GF-D8 (cell line): ENCODE results near the gene ZNF688.
"Not testable (repeated sequence)": the region's sequence is repeated elsewhere in the genome, so short reads cannot be mapped to it uniquely, and the experiment has no call there.

Experiments
- DNase-seq: peaks from one replicate; lab custom pipeline; 2025; lab: John Stamatoyannopoulos, UW

ZNF688 gene

DNA sequence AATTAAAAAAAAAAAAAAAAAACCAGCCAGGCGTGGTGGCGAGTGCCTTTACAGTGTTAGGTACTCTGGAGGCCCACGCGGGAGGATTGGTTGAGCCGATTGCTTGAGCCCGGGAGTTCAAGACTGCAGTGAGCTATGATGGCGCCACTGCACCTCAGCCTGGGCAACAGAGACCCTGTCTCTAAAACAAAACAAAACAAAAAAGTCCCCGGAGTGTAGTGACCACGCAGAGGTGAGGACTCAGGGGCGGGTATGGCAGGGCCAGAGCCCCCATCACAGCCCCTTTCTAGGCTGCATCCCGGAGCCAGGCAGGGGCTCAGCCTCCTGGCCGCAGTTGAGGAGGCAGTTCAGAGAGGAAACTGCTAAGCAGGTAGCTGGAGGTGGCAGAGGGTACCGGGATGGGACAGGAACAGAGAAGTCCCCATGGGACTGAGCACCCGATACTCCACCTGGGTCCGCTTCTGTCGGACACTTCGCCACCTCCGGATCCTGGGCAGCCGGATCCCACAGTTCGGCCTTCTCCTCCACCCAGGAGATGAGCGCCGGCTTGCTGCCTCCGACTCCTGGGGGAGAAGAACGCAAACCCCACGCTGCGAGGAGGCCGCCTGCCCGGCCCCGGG, 37.7 kb downstream of the ZNF688 start:
- no peak for DNase-seq

DNA sequence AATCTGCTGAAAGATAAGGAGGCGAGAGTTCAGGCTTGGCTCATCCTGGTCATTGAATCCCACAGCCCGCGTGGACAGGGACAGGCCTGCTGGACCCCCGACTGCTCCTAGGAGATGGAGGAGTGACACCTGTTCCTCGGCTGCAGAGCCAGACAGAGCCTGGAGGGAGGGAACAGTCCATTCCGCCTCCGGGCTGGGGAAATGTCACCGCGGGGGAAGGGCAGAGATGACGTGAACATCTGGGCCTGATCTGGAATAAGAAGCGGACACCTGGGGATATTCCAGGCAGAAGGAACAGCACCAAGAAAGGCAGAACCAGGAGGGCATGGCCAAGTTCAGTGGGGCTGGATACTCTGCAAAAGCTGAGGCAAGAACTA, 38.4 kb downstream of the ZNF688 start:
- DNase-seq: no peak

DNA sequence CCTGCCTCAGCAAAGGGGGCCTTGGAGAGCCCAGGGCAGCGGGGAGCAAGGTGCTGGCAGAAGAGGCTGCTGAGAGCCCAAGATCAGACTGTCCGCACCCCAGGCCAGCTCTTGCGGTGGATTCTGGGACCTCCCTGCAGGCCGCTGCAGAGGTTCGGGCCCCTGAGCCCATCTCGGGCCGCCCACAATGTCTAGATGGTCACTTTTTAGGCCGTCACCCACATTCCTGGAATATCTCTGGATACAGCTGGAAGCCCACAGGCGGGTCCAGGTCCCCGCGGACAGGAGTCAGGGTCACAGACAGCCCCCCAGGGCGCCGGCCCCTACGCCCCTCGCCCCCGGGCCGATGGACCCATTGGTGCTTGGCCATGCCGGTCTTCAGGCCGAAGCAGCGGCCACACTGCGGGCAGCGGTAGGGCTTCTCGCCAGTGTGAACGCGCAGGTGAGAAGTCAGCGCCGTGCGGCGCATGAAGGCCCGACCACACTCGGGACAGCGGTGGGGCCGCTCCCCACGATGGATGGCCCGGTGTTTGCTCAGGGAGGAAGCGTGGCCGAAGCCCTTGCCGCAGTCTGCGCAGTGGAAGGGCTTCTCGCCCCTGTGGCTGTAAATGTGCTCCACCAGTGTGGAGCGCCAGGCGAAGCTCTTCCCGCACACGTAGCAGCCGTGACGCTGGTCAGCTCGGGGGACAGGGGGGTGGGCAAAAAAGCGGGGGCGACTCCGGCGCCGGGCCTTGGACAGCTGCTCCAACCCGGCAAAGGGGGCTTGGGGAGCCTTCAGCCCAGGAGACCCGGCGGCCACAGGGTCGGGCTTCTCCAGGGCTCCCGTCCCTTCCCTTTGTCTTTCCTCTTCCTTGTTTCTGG, 39.0 kb downstream of the ZNF688 start:
- DNase-seq: no peak

DNA sequence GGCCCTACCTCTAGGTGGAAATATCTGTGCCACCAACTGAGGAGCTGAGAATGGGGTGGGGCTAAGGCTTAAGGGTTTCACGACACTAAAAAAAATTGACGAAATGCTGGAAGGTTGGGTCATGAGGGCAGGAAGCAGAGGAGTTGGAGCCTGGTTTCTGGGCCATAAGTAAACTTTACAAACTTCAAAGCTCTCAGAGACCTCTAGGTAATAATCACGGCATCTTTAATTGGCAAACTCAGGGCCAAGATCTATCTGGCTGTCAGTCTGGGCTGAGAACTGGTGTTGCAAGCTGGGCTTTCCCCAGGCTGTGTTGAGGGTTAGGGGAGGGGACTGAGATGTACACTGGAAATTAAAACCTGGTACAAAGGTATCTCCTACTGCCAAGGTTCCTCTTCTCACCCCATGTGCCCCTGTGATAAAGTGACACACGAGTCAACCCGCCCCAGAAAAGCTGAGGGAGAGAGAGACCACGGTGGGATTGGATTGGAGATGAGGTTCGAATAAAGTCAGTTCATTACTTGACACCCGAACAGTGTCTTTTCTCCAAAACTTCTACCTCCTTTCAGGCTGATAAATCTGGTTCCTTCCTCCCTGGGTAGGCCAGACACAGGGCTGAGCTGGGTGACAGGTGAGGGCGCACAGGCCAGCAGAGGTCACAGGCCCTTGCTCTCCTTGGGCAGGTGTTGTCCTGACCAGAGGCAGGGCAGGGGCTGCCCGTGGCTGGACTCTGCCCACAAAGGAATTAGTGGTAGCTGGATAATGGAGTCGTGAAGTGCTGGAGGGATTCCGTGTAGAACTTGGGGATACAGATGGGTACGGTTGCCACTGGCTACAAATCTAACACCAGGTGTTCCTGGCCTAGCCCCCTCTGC, 41.1 kb downstream of the ZNF688 start:
- DNase-seq: no peak

DNA sequence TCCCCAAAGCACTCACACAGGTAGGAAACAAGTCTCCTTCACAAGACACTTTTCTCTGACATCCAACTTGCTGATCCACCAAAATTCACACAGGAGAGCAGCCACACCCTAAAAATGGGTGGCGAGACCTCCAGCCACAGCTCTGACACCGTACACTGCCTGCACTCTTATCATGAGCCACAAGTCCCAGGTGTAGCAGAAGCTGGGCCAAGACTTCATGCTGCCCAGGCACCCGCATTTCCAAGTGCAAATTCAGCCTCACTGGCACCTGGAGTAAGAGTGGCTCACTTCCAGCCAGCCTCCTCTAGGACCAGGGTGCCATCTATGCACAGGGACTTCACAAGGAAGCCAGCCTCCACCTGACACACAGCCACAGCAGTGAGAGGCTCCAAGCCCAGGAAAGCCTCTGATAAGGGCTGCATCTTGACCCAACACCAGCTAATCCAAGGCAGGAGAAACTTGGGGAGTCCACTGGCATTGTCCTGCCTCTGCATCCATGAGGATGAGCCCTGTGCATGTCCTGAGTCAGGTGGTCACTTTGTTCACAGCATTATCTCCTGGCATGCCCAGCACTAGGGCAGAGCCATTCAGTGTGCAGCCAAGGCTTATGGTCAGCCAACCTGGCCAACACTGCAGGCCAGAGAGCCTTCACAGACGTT, 42.6 kb downstream of the ZNF688 start:
- DNase-seq: no peak

DNA sequence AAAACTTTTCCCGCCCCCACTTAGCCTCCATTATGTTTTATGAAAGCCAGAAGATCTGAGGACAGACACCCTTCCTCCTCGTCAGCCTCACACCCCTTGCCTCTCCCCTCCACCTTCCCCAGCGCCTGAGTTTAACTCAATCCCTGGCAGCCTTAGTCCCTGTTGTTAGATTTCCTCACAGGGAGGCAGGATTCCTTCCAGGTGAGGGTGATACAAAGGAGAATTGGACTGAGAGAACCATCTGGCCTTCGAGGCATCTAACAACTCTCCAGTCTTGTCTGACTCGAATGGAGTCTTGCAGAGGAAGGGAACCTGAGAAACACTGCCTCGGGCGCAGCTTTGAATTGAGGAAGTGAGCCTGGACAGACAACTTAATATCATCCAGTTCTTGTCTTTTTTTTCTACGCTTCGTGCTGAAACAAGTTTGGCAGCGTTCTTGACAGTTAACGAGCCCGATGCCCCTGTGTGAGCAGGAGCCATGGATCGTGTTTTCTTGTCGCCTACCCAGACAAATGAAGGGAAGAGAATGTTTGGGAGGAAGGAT, 43.8 kb downstream of the ZNF688 start:
- DNase-seq: peak; percentile 70

DNA sequence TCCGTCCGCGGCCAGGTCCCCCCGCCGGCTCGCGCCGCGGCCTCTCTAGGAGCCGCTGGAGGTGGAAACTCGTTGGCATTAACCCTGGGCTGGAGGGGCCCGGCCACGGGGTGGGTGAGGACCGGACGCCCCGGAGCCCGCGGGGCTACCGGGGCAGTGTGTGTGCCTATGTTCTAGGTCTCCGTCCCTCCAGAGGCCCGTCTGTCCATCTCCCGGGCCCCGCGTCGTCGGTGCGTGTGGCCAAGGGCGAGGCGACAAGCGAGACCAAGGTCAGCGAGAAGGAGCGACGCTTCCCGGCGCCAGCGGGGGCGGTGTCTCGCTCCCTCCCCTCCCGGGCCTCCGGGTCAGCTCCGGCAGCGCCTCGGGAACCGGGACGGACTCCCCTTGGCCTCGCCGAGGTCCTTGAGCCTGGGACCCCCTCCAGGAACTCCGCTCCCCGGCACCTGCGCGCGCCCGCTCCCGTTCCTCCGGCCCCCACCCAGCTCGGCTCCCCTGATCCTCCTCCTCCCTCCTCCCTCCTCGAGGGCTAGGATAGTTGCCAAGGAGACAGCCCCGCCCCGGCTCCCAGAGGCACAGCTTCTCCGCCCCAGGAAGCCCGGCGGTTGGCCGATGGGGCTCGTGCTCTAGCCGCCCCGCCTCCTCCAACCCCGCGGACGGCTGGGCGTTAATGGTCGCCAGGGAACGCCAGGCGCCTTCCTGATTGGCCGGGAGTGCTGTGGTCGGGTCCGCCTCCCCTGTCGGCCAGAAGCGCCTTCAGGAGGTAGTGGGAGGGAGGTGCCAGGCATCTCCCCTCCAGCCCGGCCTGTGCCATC, 44.5 kb downstream of the ZNF688 start:
- peak; percentile 93 for DNase-seq

DNA sequence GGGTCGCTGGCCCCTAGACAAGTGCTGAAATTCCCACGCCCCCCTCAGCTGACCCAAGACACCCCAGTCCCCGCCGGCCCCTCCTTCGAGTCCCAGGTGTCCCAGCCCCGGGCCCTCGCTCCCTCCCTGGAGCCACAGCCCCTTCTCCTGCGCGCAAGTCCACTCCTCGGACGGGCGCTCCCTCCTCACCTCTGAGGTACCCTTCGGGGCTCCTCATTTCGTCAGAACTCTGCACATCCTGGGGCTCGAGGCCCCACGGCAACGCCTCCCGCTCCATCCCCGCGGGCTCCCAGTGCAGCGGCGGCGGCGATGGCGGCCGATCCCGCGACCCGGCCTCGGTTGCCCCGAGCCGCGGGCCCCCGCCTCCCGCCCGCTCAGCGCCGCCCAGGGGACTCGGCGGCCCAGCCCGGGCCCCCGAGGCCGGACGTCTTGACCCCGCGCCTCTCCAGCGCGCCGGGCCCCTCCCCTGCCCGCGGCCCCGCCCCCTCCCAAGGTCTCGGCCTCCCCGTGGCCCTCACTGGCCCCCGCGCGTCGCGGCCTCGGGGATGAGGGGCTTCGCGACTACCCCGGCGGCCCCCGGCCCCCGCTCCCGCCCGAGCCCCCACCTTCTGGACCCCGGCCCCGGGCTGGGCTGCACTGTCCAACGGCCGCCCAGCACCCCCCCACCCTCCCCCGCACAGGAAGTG, 45.2 kb downstream of the ZNF688 start, which contains the start of gene ZNF768:
Gene ZNF768, minus strand, starts transcription at position 430 of the 686 bp plus-strand sequence. Its CDS starts 153 bp downstream, at position 277.
- no peak for DNase-seq

DNA sequence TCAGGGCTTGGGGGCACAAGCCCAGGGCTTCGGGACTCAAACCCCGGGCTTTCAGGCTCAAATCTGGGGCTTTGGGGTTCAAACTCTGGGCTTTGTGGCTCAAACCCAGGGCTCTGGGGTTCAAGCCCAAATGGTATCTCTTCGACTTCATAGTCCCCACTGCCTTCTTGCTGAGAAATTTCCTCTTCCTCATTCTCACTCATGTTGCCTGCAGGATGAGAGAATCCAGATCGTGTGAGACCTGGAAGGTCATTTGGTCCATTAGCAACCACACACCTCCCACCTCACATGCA, 45.7 kb downstream of the ZNF688 start:
- no peak for DNase-seq

DNA sequence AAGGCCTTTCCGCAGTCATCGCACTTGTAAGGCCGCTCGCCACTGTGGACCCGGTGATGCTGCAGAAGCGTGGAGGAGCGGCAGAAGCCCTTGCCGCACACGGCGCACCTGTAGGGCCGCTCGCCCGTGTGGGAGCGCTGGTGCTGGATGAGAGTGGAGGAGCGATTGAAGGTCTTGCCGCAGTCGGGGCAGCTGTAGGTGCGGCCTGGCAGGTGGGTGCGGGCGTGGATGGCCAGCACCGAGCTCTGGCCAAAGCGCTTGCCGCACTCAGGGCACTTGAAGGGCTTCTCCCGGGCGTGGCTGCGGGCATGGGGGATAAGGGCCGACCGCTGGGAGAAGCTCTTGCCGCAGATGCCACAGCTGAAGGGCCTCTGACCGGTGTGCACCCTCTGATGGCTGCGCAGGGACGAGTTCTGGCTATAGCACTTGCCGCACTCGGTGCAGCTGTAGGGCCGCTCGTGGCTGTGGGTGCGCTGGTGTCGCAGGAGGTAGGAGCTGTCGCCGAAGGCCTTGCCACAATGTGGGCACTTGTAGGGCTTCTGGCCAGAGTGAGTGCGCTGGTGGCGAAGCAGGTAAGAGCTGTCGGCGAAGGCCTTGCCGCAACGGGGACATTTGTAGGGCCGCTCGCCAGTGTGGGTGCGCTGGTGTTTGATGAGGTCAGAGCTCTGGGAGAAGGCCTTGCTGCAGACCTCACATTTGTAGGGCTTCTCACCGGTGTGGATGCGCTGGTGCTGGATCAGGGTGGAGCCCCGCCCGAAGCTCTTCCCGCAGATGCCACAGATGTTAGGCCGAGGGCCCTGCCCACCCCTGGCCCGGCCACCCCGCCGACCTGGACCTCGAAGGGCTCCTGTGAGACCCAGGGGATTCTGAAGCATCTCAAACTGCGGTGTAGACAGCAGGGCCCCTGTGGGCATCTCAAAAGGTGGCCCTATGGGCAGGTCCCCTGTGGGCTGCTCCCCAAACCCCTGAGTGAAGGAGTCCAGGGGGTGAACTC, 46.6 kb downstream of the ZNF688 start:
- no peak for DNase-seq

DNA sequence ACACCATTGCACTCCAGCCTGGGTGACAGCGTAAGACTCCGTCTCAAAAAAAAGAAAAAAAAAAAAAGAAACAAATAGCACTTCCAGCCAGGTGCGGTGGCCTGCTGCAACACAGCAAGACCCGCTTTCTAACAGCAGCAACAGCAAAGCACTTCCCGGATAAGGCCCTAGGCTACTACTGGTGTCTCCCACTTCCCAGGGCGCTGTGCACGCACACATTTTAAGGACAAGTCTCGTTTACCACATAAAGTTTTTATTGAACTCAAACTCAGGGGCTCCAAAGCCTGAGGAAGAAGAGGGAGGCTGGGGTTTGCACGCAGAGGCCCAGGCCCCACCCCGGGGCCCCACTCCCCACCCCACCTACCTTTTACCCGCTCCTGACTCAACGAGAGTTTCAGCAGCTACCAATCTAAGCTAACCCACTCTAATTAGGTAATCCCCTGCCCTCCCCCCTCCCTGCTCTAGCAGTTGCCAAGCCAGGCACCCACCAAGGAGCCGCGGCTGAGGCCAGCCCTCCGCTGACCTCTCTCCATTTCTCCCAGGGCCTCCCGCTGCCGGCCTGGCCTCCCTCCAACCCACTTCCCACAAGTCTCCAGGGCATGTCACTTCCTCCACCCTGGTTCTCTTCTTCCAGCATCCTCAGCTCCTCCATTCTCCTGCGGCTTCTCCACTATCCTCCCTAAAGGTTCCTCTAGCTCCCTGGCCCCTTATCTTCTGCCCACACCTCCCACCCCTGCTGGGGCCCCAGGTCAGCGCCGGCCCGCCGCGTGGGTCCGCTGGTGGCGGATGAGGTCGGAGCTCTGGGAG, 47.5 kb downstream of the ZNF688 start:
- DNase-seq: no peak

DNA sequence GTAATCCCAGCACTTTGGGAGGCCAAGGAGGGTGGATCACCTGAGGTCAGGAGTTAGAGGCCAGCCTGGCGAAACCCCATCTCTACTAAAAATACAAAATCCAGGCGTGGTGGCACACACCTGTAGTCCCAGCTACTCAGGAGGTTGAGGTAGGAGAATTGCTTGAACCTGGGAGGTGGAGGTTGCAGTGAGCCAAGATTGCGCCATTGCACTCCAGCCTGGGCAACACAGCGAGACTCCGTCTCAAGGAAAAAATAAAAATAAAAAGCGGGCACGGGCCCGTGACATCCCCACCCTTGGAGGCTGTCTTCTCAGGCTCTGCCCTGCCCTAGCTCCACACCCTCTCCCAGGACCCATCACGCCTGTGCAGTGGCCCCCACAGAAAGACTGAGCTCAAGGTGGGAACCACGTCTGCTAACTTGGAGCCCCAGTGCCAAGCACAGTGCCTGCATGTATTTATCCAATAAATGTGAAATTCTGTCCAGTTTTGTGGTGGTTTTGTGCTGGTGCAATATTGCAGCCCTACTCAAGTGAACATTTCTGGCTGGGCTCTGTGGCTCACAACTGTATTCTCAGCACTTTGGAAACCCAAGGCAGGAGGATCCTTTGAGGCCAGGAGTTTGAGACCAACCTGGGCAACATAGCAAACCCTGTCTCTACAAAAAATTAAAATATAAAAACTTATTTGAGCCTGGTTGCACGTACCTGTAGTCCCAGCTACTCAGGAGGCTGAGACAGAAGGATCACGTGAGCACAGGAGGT, 48.6 kb downstream of the ZNF688 start:
- not testable (repeated sequence) for DNase-seq

DNA sequence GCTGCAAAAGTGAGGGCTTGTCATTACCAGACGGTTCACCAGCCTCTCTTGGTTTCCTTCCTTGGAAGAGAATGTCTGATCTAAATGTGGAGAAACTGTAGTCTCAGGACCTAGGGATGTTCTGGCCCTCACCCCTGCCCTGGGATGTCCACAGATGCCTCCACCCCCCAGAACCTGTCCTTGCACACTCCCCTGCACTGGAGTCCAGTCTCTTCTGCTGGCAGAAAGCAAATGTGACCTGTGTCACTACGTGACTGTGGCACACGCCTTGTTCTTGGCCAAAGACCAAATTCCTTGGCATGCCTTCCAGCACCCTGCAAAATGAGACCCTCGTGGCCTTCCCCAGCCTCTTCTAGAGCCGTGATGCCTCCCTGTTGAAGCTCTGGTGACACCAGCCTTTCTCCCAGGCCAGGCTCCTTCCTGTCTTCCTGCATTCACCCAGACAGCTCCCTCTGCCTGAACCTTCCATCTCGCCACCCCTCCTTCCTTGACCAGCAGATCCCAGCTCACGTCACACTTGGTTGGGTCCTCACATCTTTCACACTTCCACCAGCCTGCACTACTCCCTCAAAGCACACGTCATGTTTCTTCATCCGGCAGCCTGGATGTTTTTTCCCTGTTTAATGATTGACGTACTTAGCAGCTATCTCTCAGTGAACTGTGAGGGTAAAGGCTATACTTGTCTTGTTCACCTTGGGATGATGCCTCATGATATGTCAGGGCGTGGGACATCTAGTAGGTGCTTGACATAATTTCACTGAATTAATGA, 49.5 kb downstream of the ZNF688 start:
- DNase-seq: no peak

DNA sequence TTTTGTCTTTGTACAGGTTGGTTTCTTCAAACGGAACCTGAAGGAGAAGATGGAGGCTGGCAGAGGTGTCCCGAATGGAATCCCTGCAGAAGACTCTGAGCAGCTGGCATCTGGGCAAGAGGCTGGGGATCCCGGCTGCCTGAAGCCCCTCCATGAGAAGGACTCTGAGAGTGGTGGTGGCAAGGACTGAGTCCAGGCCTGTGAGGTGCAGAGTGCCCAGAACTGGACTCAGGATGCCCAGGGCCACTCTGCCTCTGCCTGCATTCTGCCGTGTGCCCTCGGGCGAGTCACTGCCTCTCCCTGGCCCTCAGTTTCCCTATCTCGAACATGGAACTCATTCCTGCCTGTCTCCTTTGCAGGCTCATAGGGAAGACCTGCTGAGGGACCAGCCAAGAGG, 50.0 kb downstream of the ZNF688 start:
- no peak for DNase-seq
